Endodermal cell (in vitro differentiated cells): Measurements from ENCODE around the gene MICU1. TPM values are rescaled to one million over a fixed set of nuclear protein-coding genes. Genes with fewer than 3 reads are reported as not detected.
A peak's percentile ranks its signal among the peaks of the same experiment; 100 is the strongest.
"Not testable (repeated sequence)": the region's sequence is repeated elsewhere in the genome, so short reads cannot be mapped to it uniquely, and the experiment has no call there.

Experiments used
- DNase-seq: peaks from one replicate; pipeline ENCODE4 v3.0.0-alpha.2; 2017
- H3K27ac ChIP-seq: 2 replicates; pipeline ENCODE4 v1.5.1; 2013; ENCODE audit warnings: mild to moderate bottlenecking, low read depth, low read length, moderate library complexity
- H3K27me3 ChIP-seq: 2 replicates; pipeline ENCODE4 v1.6.1; 2013; ENCODE audit warnings: mild to moderate bottlenecking, low read length, moderate library complexity; ENCODE audit not compliant: insufficient read depth, control insufficient read depth, poor library complexity, severe bottlenecking
- H3K36me3 ChIP-seq: 2 replicates; pipeline ENCODE4 v1.7.0; 2013; ENCODE audit warnings: mild to moderate bottlenecking, low read length, moderate library complexity; ENCODE audit not compliant: control insufficient read depth, insufficient read depth
- H3K4me1 ChIP-seq: one replicate; pipeline ENCODE4 v1.7.0; 2013; ENCODE audit warnings: low read length; ENCODE audit not compliant: control insufficient read depth, insufficient read depth
- H3K4me3 ChIP-seq: 2 replicates; pipeline ENCODE4 v1.5.1; 2013; ENCODE audit warnings: mild to moderate bottlenecking, low read length, moderate library complexity
- H3K9ac ChIP-seq: 2 replicates; pipeline ENCODE4 v1.6.1; 2013; ENCODE audit warnings: mild to moderate bottlenecking, low read length, moderate library complexity; ENCODE audit not compliant: poor library complexity, severe bottlenecking; ENCODE audit errors: extremely low read depth
- H3K9me3 ChIP-seq: 2 replicates; pipeline ENCODE4 v1.6.1; 2013; ENCODE audit warnings: mild to moderate bottlenecking, low read length, moderate library complexity; ENCODE audit not compliant: control insufficient read depth
- H3K27ac Mint-ChIP-seq: 2 replicates; pipeline ENCODE4 v1.8.0; 2020; ENCODE audit warnings: mixed read lengths
- H3K27me3 Mint-ChIP-seq: 2 replicates; pipeline ENCODE4 v1.8.0; 2021; ENCODE audit warnings: mild to moderate bottlenecking, mixed read lengths; ENCODE audit not compliant: insufficient read depth
- H3K36me3 Mint-ChIP-seq: 2 replicates; pipeline ENCODE4 v1.8.0; 2020; ENCODE audit warnings: low read depth, mixed read lengths
- H3K4me1 Mint-ChIP-seq: 2 replicates; pipeline ENCODE4 v1.8.0; 2020; ENCODE audit warnings: mixed read lengths
- H3K4me3 Mint-ChIP-seq: 2 replicates; pipeline ENCODE4 v1.8.0; 2020; ENCODE audit warnings: mild to moderate bottlenecking, moderate library complexity, mixed read lengths
- H3K9me3 Mint-ChIP-seq: 2 replicates; pipeline ENCODE4 v1.8.0; 2020; ENCODE audit warnings: mild to moderate bottlenecking, mixed read lengths
- WGBS, 2 experiments: methylation state at CpG; one replicate each; pipeline versions ENCODE4 v1.1.5 to v1.1.7; 2013; ENCODE audit warnings: missing lambda C conversion rate in 2 of 2, mixed read lengths in 1 of 2; ENCODE audit not compliant: insufficient coverage in 1 of 2, insufficient read length in 1 of 2; 5-methylcytosine and 5-hydroxymethylcytosine counted together
- total RNA-seq, 2 donors: library from RNA; stranded (reverse); fragmentation: NEBNext Ultra II Directional in 1 of 2; extraction: Animal tissue kit (Norgen Biotek cat#: 25700) in 1 of 2; gene quantifications; 2 replicates in 1 of 2; 3 replicates in 1 of 2; pipeline ENCODE4 v1.2.1, GENCODE V29; 2021
- TF ChIP-seq, protein P1 (sequence below): fragments of 200-600 bp; sonication (generic); conservative IDR thresholded peaks from 2 replicates; pipeline ENCODE4 v1.5.0; 2021; ENCODE audit warnings: antibody characterized with exemption, mild to moderate bottlenecking

MICU1 gene
- total RNA-seq, 2 donors from 2014 or later, result 41.9 to 54.9 TPM

DNA sequence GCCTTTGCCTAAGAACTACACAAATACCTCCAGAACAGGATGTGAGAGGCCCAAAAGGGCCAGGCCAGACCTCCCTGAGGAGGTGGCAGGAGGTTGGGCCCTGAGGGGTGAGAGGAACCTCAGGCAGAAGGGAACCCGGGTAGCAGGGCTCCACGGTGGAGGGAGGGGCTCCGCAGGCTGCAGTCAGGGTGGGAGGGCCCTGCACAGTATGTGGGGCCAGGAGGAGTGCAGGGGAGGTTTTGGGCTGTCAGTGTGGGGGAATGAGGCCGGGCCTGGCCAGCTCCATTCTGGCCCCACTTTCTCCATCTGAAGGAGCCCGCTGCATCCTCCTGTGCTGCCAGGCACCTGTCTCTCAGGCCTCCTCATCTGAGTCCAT lies 297.1 kb downstream of the MICU1 start:
- no peak overlapping the region for H3K4me3 Mint-ChIP-seq
- no peaks in the 10 kb centered on the region for H3K27me3 Mint-ChIP-seq
- H3K36me3 Mint-ChIP-seq, result peaks cover 1% of the 10 kb centered on the region
- no peak overlapping the region for H3K27ac Mint-ChIP-seq
- no peaks in the 10 kb centered on the region for H3K27me3 ChIP-seq
- H3K27ac ChIP-seq, result peak overlapping the region; percentile 66
- H3K9me3 Mint-ChIP-seq, result no peaks in the 10 kb centered on the region
- H3K4me1 Mint-ChIP-seq, result peaks cover 11% of the 10 kb centered on the region
- no peaks in the 10 kb centered on the region for H3K4me1 ChIP-seq
- TF ChIP-seq, protein P1, sequence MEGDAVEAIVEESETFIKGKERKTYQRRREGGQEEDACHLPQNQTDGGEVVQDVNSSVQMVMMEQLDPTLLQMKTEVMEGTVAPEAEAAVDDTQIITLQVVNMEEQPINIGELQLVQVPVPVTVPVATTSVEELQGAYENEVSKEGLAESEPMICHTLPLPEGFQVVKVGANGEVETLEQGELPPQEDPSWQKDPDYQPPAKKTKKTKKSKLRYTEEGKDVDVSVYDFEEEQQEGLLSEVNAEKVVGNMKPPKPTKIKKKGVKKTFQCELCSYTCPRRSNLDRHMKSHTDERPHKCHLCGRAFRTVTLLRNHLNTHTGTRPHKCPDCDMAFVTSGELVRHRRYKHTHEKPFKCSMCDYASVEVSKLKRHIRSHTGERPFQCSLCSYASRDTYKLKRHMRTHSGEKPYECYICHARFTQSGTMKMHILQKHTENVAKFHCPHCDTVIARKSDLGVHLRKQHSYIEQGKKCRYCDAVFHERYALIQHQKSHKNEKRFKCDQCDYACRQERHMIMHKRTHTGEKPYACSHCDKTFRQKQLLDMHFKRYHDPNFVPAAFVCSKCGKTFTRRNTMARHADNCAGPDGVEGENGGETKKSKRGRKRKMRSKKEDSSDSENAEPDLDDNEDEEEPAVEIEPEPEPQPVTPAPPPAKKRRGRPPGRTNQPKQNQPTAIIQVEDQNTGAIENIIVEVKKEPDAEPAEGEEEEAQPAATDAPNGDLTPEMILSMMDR, result no peak
- no peaks in the 10 kb centered on the region for H3K9me3 ChIP-seq
- H3K4me3 ChIP-seq, result no peak overlapping the region
- WGBS, 2 experiments, result 60 to 63% methylated on average over 1 to 5 of the region's 5 CpGs
- no peaks in the 10 kb centered on the region for H3K36me3 ChIP-seq
- no peak for DNase-seq
- no peak overlapping the region for H3K9ac ChIP-seq

DNA sequence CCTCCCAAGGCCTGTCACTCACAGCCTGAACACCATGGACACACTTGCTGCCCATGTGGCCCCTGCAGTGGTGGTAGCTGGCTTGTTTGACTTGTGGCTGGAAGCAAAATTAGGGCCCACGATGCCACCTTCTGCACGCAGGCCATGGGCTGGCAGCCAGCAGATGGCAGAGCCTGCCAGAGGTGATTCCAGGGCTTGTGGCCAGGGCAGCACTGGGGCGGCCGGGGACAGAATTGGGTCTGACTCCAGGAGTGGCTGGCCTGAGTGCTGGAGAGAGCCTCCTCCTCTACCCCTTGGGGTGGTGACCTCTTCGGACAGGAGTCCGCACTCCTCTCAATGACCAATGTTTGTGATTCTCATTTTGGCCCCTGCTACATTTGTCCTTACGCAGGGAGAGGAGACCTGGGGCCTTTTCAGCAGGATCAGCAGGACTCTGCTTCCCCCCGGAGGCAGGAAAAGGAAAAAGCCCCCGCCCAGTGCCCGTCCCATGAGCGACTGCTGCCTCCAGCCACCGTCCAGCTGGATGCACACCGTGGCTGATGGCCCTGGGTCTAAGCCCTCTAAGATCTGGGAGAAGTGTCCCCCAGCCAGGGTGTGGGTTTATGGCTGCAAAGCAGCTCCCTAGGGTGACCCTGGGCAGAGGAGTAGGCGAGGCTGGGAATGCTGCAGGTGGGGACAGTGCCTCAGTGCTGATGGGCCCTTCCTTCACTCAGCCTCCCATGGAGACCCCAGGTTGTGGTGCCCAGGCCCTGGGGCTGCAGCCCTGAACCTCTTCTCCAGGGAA lies 297.6 kb downstream of the MICU1 start:
- no peaks in the 10 kb centered on the region for H3K9me3 Mint-ChIP-seq
- no peak overlapping the region for H3K27ac Mint-ChIP-seq
- 53 to 87% methylated on average over 3 to 14 of the region's 14 CpGs for WGBS, 2 experiments
- Histone ChIP-seq H3K9ac (no peak overlapping the region), H3K27me3 (no peaks in the 10 kb centered on the region), H3K36me3 (no peaks in the 10 kb centered on the region), H3K4me3 (no peak overlapping the region), H3K9me3 (no peaks in the 10 kb centered on the region), H3K27ac (peak overlapping the region; percentile 66), H3K4me1 (no peaks in the 10 kb centered on the region)
- no peak overlapping the region for H3K4me3 Mint-ChIP-seq
- H3K27me3 Mint-ChIP-seq, result no peaks in the 10 kb centered on the region
- TF ChIP-seq, protein P1, result peak; percentile 89
- H3K36me3 Mint-ChIP-seq, result no peaks in the 10 kb centered on the region
- peak; percentile 93 for DNase-seq
- peaks cover 9% of the 10 kb centered on the region for H3K4me1 Mint-ChIP-seq

DNA sequence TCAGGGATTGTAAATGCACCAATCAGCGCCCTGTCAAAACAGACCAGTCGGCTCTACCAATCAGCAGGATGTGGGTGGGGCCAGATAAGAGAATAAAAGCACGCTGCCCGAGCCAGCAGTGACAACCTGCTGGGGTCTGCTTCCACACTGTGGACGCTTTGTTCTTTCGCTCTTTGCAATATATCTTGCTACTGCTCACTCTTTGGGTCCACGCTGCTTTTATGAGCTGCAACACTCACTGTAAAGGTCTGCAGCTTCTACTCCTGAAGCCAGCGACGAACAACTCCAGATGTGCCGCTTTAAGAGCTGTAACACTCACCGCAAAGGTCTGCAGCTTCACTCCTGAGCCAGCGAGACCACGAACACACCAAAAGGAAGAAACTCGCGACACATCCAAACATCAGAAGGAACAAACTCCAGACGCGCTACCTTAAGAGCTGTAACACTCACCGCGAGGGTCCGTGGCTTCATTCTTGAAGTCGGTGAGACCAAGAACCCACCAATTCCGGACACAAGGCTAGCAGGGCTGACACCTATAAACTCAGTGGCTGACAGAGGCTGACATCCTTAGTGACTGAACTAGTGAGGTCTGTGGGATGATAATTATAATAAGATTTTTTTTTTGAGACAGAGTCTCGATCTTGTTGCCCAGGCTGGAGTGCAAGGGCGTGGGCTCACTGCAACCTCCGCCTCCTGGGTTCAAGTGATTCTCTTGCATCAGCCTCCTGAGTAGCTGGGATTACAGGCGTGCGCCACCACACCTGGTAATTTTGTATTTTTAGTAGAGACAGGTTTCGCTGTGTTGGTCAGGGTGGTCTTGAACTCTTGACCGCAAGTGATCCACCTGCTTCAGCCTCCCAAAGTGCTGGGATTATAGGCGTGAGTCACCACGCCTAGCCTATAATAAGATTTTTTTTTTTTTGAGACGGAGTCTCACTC lies 298.9 kb downstream of the MICU1 start:
- H3K4me1 ChIP-seq, result not testable (repeated sequence)

DNA sequence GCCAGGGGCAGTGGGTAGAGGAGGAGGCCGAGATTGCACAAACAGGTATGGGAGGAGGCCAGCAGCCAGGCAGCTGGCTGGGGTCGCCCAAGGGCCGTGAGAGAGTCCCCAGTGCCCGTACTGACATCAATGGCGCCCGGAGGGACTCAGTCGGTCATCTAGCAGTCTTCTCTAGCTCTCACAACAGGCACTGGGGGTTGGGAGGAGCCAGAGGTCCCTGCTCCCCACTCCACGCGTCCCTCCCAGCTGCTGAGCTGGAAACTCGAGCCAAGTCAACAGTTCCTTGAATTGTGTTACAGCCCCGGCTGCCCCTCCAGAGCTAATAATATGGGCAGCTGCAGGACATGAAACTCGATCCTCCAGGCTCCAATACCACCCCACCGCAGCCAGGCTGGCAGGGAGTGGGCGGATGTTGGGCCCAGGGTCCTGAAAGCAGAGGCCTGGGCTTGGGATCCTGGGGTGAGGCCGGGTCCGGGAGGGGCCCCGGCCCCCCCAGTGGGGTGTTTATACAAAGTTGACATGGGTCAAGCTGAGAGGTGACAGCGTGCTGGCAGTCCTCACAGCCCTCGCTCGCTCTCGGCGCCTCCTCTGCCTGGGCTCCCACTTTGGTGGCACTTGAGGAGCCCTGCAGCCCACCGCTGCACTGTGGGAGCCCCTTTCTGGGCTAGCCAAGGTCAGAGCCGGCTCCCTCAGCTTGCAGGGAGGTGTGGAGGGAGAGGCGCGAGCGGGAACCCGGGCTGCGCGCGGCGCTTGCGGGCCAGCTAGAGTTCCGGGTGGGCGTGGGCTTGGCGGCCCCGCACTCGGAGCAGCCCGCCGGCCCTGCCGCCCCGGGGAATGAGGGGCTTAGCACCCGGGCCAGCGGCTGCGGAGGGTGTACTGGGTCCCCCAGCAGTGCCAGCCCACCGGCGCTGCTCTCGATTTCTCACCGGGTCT lies 300.4 kb downstream of the MICU1 start:
- DNase-seq, result peak; percentile 74
- not testable (repeated sequence) for H3K4me3 ChIP-seq, H3K9me3 Mint-ChIP-seq, H3K27me3 Mint-ChIP-seq, H3K27ac Mint-ChIP-seq, H3K36me3 Mint-ChIP-seq, H3K4me1 ChIP-seq, H3K36me3 ChIP-seq, H3K9me3 ChIP-seq, H3K9ac ChIP-seq, H3K27me3 ChIP-seq, H3K4me3 Mint-ChIP-seq
- 93% methylated on average over 10 to 49 of the region's 49 CpGs for WGBS, 2 experiments
- H3K27ac ChIP-seq, result peak overlapping the region; percentile 73
- H3K4me1 Mint-ChIP-seq, result peaks cover 11% of the 10 kb centered on the region

More for the DNA sequence above, 298.9 kb downstream of the MICU1 start:
- not testable (repeated sequence) for H3K27me3 Mint-ChIP-seq, H3K9me3 Mint-ChIP-seq, H3K9me3 ChIP-seq, H3K9ac ChIP-seq, H3K27ac Mint-ChIP-seq, H3K36me3 Mint-ChIP-seq, DNase-seq, H3K36me3 ChIP-seq, H3K4me3 ChIP-seq, H3K27me3 ChIP-seq, H3K27ac ChIP-seq, H3K4me3 Mint-ChIP-seq
- H3K4me1 Mint-ChIP-seq, result peaks cover 12% of the 10 kb centered on the region
- WGBS, 2 experiments, result 95 to 96% methylated on average over 29 to 32 of the region's 32 CpGs
